ENCODE data around the gene PRKG1.
"Not testable (repeated sequence)": the region's sequence is repeated elsewhere in the genome, so short reads cannot be mapped to it uniquely, and the experiment has no call there.

Gene PRKG1

DNA sequence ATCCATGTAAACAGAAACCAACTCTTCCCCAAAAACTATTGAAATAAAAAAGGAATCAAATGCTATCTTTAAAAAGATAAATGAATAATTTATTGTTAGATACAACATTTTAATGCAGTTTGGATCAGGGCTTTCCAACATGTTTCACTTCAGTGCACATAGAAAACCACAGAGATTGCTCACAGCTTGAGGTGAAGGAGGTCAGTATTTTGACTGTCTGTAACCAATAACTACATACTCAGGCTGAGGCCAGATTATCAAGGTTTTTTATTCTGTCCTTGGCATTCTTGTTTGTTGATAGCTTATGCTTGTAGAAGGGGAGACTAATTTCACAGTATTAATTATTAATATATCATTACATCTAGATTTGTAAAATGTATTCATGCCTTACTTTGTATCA, 195.5 kb downstream of the PRKG1 start:
- TF ChIP-seq EZH2phosphoT487 (conservative IDR thresholded peaks at IDR 0.05; ENCODE audit: low read length), result no peak
- TF ChIP-seq, protein P1, sequence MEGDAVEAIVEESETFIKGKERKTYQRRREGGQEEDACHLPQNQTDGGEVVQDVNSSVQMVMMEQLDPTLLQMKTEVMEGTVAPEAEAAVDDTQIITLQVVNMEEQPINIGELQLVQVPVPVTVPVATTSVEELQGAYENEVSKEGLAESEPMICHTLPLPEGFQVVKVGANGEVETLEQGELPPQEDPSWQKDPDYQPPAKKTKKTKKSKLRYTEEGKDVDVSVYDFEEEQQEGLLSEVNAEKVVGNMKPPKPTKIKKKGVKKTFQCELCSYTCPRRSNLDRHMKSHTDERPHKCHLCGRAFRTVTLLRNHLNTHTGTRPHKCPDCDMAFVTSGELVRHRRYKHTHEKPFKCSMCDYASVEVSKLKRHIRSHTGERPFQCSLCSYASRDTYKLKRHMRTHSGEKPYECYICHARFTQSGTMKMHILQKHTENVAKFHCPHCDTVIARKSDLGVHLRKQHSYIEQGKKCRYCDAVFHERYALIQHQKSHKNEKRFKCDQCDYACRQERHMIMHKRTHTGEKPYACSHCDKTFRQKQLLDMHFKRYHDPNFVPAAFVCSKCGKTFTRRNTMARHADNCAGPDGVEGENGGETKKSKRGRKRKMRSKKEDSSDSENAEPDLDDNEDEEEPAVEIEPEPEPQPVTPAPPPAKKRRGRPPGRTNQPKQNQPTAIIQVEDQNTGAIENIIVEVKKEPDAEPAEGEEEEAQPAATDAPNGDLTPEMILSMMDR (IDR thresholded peaks at IDR 0.05; ENCODE audit: insufficient read depth, low read length, poor library complexity, severe bottlenecking), result no peak
- Histone ChIP-seq H3F3A (ENCODE audit: insufficient read depth) (no peaks in the 10 kb centered on the region), H3K79me2 (ENCODE audit: insufficient read depth, low read length) (no peaks in the 10 kb centered on the region), H3K27ac (ENCODE audit: low read depth, low read length) (no peak overlapping the region), H3K4me2 (ENCODE audit: low read depth, low read length, poor library complexity, severe bottlenecking) (no peak overlapping the region), H3K9me3 (ENCODE audit: insufficient read depth, low read length) (no peaks in the 10 kb centered on the region), H2AFZ (ENCODE audit: low read depth, low read length, severe bottlenecking) (no peak overlapping the region), H3K4me3 (ENCODE audit: insufficient read depth, low read length, poor library complexity, severe bottlenecking) (no peak overlapping the region), H4K20me1 (ENCODE audit: low read depth, low read length) (no peaks in the 10 kb centered on the region), H3K36me3 (ENCODE audit: low read length) (no peaks in the 10 kb centered on the region), H3K9ac (ENCODE audit: low read length) (no peak overlapping the region), H3K9me2 (replicated peaks; ENCODE audit: insufficient read depth, low read length) (no peaks in the 10 kb centered on the region), H3K27me3 (ENCODE audit: low read length) (no peaks in the 10 kb centered on the region)

DNA sequence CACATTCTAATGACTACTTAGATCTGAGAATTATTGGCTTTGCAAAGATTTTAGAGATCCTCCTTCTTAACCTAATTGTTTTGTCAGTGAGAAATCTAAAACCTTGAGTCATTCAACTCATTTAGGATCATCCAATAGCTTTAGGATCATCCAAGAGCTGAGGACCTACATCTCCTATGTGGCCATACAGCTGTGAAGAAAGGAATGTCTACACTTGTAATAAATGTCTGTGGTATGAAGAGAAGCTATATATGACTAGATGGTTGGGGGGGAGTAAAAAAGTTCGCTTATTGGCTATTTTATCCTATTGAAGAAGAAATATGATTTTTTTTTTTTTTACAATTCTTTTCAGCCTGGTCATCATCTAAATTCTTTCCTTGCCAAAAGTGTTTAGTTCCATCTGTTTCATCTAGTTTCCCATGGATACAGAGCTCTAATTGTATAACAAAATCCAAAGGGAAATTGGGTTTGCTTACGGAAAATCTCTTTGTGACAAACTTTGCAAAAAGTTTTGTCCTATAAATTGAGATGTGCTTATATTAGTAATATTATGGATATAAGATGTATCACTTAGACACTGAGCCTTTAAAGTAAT, 196.7 kb downstream of the PRKG1 start:
- Histone ChIP-seq H4K20me1 (ENCODE audit: low read depth, low read length) (no peaks in the 10 kb centered on the region), H3K27ac (ENCODE audit: low read depth, low read length) (no peak overlapping the region), H3F3A (ENCODE audit: insufficient read depth) (no peaks in the 10 kb centered on the region), H3K36me3 (ENCODE audit: low read length) (no peaks in the 10 kb centered on the region), H2AFZ (ENCODE audit: low read depth, low read length, severe bottlenecking) (no peak overlapping the region), H3K9ac (ENCODE audit: low read length) (no peak overlapping the region), H3K9me3 (ENCODE audit: insufficient read depth, low read length) (no peaks in the 10 kb centered on the region), H3K4me2 (ENCODE audit: low read depth, low read length, poor library complexity, severe bottlenecking) (no peak overlapping the region), H3K79me2 (ENCODE audit: insufficient read depth, low read length) (no peaks in the 10 kb centered on the region), H3K9me2 (replicated peaks; ENCODE audit: insufficient read depth, low read length) (no peaks in the 10 kb centered on the region), H3K4me3 (ENCODE audit: insufficient read depth, low read length, poor library complexity, severe bottlenecking) (no peak overlapping the region), H3K27me3 (ENCODE audit: low read length) (no peaks in the 10 kb centered on the region)
- TF ChIP-seq, protein P1 (IDR thresholded peaks at IDR 0.05; ENCODE audit: insufficient read depth, low read length, poor library complexity, severe bottlenecking), result no peak
- TF ChIP-seq EZH2phosphoT487 (conservative IDR thresholded peaks at IDR 0.05; ENCODE audit: low read length), result no peak

DNA sequence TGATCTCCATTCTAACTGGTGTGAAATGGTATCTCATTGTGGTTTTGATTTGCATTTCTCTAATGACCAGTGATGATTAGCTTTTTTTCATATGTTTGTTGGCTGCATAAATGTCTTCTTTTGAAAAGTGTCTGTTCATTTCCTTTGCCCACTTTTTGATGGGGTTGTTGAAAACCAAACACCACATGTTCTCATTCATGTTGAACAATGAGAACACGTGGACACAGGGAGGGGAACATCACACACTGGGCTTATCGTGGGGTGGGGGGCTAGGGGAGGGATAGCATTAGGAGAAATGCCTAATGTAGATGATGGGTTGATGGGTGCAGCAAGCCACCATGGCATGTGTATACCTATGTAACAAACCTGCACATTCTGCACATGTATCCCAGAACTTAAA, 197.8 kb downstream of the PRKG1 start:
- H3K27me3 ChIP-seq (ENCODE audit: low read length); H4K20me1 ChIP-seq (ENCODE audit: low read depth, low read length); H3K4me2 ChIP-seq (ENCODE audit: low read depth, low read length, poor library complexity, severe bottlenecking); H3K9me3 ChIP-seq (ENCODE audit: insufficient read depth, low read length); H2AFZ ChIP-seq (ENCODE audit: low read depth, low read length, severe bottlenecking); H3K9me2 ChIP-seq (replicated peaks; ENCODE audit: insufficient read depth, low read length); H3F3A ChIP-seq (ENCODE audit: insufficient read depth); H3K27ac ChIP-seq (ENCODE audit: low read depth, low read length); H3K4me3 ChIP-seq (ENCODE audit: insufficient read depth, low read length, poor library complexity, severe bottlenecking); H3K36me3 ChIP-seq (ENCODE audit: low read length); H3K79me2 ChIP-seq (ENCODE audit: insufficient read depth, low read length); H3K9ac ChIP-seq (ENCODE audit: low read length): not testable (repeated sequence)

DNA sequence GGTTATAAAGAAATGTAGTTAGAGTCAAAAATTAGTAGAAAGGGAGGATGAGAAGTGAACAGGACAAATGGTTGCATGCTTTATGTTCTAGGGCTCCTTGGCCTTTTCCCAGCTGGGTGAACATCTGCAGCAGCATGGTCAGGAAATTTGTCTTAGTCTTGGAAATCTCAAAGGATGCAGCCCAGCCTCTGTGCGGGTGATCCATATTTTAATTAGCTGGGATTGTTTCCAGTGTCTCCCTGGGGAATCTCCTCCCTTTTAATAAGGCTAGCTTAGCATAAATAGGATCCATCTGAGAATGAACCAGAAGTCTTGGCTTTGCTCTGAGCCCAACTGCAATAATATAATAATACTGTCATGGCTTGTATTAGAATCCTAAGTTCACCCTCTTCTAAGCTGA, 198.3 kb downstream of the PRKG1 start:
- Histone ChIP-seq H3K36me3 (ENCODE audit: low read length) (no peaks in the 10 kb centered on the region), H3K27ac (ENCODE audit: low read depth, low read length) (no peak overlapping the region), H3K9me2 (replicated peaks; ENCODE audit: insufficient read depth, low read length) (no peaks in the 10 kb centered on the region), H3K9ac (ENCODE audit: low read length) (no peak overlapping the region), H3K9me3 (ENCODE audit: insufficient read depth, low read length) (no peaks in the 10 kb centered on the region), H2AFZ (ENCODE audit: low read depth, low read length, severe bottlenecking) (no peak overlapping the region), H3K27me3 (ENCODE audit: low read length) (no peaks in the 10 kb centered on the region), H3F3A (ENCODE audit: insufficient read depth) (no peaks in the 10 kb centered on the region), H3K4me2 (ENCODE audit: low read depth, low read length, poor library complexity, severe bottlenecking) (no peak overlapping the region), H3K4me3 (ENCODE audit: insufficient read depth, low read length, poor library complexity, severe bottlenecking) (no peak overlapping the region), H4K20me1 (ENCODE audit: low read depth, low read length) (no peaks in the 10 kb centered on the region), H3K79me2 (ENCODE audit: insufficient read depth, low read length) (no peaks in the 10 kb centered on the region)
- no peak for TF ChIP-seq EZH2phosphoT487 (conservative IDR thresholded peaks at IDR 0.05; ENCODE audit: low read length)
- TF ChIP-seq, protein P1 (IDR thresholded peaks at IDR 0.05; ENCODE audit: insufficient read depth, low read length, poor library complexity, severe bottlenecking), result no peak
